K562 (cell line): ENCODE results near the gene APOA1. TPM values are rescaled to one million over a fixed set of nuclear protein-coding genes. Genes with fewer than 3 reads are reported as not detected.

Experiments
- BCL6 ChIP-seq: fragments of 250-450 bp; sonication (Bioruptor Pico); IDR thresholded peaks from 2 replicates; pipeline ENCODE4 v1.4.0; 2020
- FOS ChIP-seq: IDR thresholded peaks from 3 replicates; pipeline ENCODE4 v1.6.1; 2011; ENCODE audit not compliant: insufficient read length; ENCODE audit errors: extremely low read depth
- NFIC ChIP-seq: fragments of 450-650 bp; IDR thresholded peaks from 2 replicates; pipeline ENCODE4 v1.6.1; 2017; ENCODE audit warnings: mild to moderate bottlenecking, inconsistent platforms
- SAP30 ChIP-seq: fragments of 200-600 bp; sonication (generic); IDR thresholded peaks from 2 replicates; pipeline ENCODE4 v1.6.1; 2012; ENCODE audit warnings: borderline replicate concordance, low read depth, mild to moderate bottlenecking, moderate library complexity, low read length, control low read depth, inconsistent platforms; ENCODE audit not compliant: insufficient read depth, poor library complexity, severe bottlenecking
- XRCC5 ChIP-seq: fragments of 200-400 bp; formaldehyde crosslinking; IDR thresholded peaks from 2 replicates; pipeline ENCODE4 v1.6.1; 2017; ENCODE audit warnings: low read depth, mild to moderate bottlenecking, low read length
- ZNF3 ChIP-seq: fragments of 250-450 bp; sonication (Bioruptor Pico); IDR thresholded peaks from 2 replicates; pipeline ENCODE4 v1.5.0; 2021; ENCODE audit warnings: mild to moderate bottlenecking, moderate library complexity
- ZNF316 ChIP-seq: fragments of 450-650 bp; IDR thresholded peaks from 2 replicates; pipeline ENCODE4 v1.6.1; 2016
- polyA plus RNA-seq, 8 experiments: library from polyadenylated mRNA; depleted of rRNA in 4 of 8; stranded (reverse) in 5 of 8; unstranded in 3 of 8; fragments of >200 nt; fragmentation: Nextera tagmentation in 2 of 8; fragmentation: Illumina TruSeq in 1 of 8; extraction: Ambion mirVana in 2 of 8; extraction: Trizol in 1 of 8; gene quantifications; 2 replicates each; pipeline versions ENCODE4 v1.2.1 to v1.2.3, GENCODE V29; 2011 to 2014; ENCODE audit warnings: inconsistent platforms in 1 of 8, missing spikeins in 1 of 8
- total RNA-seq, 7 experiments: library from RNA; depleted of rRNA in 6 of 7; stranded (reverse); fragments of >200 nt in 6 of 7; fragmentation: Illumina TruSeq in 2 of 7; extraction: Trizol in 2 of 7; gene quantifications; 2 replicates each; pipeline versions ENCODE4 v1.2.1 to v1.2.3, GENCODE V29; 2011 to 2021; ENCODE audit warnings: low replicate concordance in 1 of 7
- TF ChIP-seq, protein P1 (sequence below), 3 experiments: IDR thresholded peaks in 2 of 3; conservative IDR thresholded peaks in 1 of 3; 2 replicates each; pipeline ENCODE4 v1.5.1; 2011 to 2012; ENCODE audit warnings: low read length in 3 of 3, mild to moderate bottlenecking in 3 of 3, control low read depth in 2 of 3, improper control_type of control experiment in 1 of 3, inconsistent platforms in 1 of 3, low read depth in 1 of 3, mixed read lengths in 1 of 3, moderate library complexity in 1 of 3; ENCODE audit not compliant: insufficient read depth in 2 of 3
- TF ChIP-seq, protein P2 (sequence below): fragments of 450-650 bp; conservative IDR thresholded peaks from 2 replicates; pipeline ENCODE4 v1.6.1; 2016; ENCODE audit warnings: missing genetic modification characterization, low read depth, mild to moderate bottlenecking, control low read depth, missing compliant biosample characterization
- TF ChIP-seq, protein P3 (sequence below): fragments of 250-450 bp; sonication (Bioruptor Pico); IDR thresholded peaks from 2 replicates; pipeline ENCODE4 v1.4.0; 2020; ENCODE audit warnings: mild to moderate bottlenecking, moderate library complexity, borderline replicate concordance

The APOA1 gene
- total and polyA plus RNA-seq, 9 of the 15 experiments (the other 6 are each of a cell fraction or from before 2014, with no cell fraction given) = 1.8 TPM; not detected in 8

DNA sequence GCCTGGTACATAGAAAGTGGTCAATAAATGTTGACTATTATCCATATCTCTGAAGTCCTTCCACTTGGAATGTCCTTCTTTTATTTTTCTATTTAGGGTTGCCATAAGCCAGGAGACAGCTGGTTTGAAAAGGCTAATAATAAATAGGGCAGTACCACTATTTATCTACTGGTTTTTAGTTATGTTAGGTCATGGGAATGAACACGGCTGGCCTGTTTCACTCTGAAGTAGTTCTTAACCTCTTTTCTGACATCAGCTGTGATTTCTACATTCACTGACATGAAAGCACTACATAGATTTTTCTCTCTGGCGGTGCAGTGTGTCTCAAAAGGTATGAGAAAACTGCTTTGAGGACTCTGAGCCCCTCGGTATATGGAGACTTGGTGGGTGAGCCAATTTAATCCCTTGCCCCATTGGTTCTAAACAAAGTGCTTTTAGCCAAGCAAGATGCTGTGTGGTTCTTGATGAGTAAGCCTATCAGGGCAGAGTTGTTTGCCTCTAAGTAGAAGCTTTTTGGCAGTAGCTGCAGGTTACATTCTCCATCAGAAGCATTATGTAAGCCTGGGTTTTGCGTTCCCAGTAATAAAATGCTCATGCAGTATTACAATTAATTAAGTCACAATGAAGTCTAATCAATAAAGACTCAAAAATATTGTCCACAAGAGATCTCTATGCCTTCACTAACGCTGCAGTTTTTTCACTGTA, 48.7 kb upstream of the APOA1 start (continued):
- TF ChIP-seq BCL6 (CRISPR knock-in tag) = no peak
- TF ChIP-seq, protein P1, sequence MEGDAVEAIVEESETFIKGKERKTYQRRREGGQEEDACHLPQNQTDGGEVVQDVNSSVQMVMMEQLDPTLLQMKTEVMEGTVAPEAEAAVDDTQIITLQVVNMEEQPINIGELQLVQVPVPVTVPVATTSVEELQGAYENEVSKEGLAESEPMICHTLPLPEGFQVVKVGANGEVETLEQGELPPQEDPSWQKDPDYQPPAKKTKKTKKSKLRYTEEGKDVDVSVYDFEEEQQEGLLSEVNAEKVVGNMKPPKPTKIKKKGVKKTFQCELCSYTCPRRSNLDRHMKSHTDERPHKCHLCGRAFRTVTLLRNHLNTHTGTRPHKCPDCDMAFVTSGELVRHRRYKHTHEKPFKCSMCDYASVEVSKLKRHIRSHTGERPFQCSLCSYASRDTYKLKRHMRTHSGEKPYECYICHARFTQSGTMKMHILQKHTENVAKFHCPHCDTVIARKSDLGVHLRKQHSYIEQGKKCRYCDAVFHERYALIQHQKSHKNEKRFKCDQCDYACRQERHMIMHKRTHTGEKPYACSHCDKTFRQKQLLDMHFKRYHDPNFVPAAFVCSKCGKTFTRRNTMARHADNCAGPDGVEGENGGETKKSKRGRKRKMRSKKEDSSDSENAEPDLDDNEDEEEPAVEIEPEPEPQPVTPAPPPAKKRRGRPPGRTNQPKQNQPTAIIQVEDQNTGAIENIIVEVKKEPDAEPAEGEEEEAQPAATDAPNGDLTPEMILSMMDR (IDR thresholded peaks at IDR 0.05 in 2 of 3, conservative IDR thresholded peaks at IDR 0.05 in 1 of 3; ENCODE audit: insufficient read depth in 2 of 3, low read depth in 1 of 3, low read length in 3 of 3) = no peak
- no peak for TF ChIP-seq NFIC
- TF ChIP-seq ZNF3 = no peak
- TF ChIP-seq SAP30 = no peak
- TF ChIP-seq, protein P2, sequence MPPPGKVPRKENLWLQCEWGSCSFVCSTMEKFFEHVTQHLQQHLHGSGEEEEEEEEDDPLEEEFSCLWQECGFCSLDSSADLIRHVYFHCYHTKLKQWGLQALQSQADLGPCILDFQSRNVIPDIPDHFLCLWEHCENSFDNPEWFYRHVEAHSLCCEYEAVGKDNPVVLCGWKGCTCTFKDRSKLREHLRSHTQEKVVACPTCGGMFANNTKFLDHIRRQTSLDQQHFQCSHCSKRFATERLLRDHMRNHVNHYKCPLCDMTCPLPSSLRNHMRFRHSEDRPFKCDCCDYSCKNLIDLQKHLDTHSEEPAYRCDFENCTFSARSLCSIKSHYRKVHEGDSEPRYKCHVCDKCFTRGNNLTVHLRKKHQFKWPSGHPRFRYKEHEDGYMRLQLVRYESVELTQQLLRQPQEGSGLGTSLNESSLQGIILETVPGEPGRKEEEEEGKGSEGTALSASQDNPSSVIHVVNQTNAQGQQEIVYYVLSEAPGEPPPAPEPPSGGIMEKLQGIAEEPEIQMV (tag) = no peak
- TF ChIP-seq, protein P3, sequence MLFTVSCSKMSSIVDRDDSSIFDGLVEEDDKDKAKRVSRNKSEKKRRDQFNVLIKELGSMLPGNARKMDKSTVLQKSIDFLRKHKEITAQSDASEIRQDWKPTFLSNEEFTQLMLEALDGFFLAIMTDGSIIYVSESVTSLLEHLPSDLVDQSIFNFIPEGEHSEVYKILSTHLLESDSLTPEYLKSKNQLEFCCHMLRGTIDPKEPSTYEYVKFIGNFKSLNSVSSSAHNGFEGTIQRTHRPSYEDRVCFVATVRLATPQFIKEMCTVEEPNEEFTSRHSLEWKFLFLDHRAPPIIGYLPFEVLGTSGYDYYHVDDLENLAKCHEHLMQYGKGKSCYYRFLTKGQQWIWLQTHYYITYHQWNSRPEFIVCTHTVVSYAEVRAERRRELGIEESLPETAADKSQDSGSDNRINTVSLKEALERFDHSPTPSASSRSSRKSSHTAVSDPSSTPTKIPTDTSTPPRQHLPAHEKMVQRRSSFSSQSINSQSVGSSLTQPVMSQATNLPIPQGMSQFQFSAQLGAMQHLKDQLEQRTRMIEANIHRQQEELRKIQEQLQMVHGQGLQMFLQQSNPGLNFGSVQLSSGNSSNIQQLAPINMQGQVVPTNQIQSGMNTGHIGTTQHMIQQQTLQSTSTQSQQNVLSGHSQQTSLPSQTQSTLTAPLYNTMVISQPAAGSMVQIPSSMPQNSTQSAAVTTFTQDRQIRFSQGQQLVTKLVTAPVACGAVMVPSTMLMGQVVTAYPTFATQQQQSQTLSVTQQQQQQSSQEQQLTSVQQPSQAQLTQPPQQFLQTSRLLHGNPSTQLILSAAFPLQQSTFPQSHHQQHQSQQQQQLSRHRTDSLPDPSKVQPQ = no peak
- no peak for TF ChIP-seq XRCC5
- TF ChIP-seq FOS = no peak
- TF ChIP-seq ZNF316 = no peak
